Cardiac septum (tissue), 1 donor: ENCODE results near the gene CFAP141. TPM values are rescaled to one million over a fixed set of nuclear protein-coding genes. Genes with fewer than 3 reads are reported as not detected.
"Not testable (repeated sequence)": the region's sequence is repeated elsewhere in the genome, so short reads cannot be mapped to it uniquely, and the experiment has no call there.

Source experiments
- DNase-seq: peaks from one replicate; pipeline ENCODE4 v3.0.0-alpha.2; 2020; ENCODE audit warnings: low spot score
- intact Hi-C: fragments of 100-400 bp; cut with DNase I; formaldehyde crosslinking; loops from one replicate; pipeline ENCODE4 v1.14.0; 2022
- long read RNA-seq: library from polyadenylated mRNA; unstranded; transcript quantifications from one replicate; pipeline ENCODE4 v2.0.0, GENCODE V29; 2021
- total RNA-seq: library from RNA; stranded (reverse); fragmentation: NEBNext Ultra II Directional; extraction: Animal tissue kit (Norgen Biotek cat#: 25700); gene quantifications from one replicate; pipeline ENCODE4 v1.2.1, GENCODE V29; 2021
- donor health status: DM: no; HTN: no; CAD: no.

The CFAP141 gene
- total RNA-seq: not detected
- long read RNA-seq: 0 reads

DNA sequence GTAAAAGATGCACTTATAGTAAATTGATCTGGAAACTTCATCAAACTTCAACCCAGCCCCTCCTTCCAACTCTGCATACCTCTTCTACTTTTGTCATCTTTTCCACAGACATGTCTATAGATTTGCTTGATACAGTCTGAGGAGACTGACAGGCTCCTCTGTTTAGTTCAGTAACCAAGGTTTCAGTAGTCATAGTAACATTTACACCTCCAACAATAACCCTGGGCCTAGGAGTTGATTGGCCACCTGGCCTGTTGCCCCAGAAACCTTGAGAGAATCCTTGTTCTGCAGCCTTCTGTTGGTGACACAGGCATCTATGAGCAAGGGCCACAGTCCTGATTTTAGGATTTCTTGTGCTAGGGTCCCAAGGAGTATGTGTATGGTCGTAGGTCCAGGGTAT, at the start of gene CFAP141:
CFAP141 (minus strand) TSS at position 138 of the 400 bp plus-strand sequence; CDS start at position 112, 26 bp downstream.
- DNase-seq: peak; percentile 31
- intact Hi-C loops: no loop called here

DNA sequence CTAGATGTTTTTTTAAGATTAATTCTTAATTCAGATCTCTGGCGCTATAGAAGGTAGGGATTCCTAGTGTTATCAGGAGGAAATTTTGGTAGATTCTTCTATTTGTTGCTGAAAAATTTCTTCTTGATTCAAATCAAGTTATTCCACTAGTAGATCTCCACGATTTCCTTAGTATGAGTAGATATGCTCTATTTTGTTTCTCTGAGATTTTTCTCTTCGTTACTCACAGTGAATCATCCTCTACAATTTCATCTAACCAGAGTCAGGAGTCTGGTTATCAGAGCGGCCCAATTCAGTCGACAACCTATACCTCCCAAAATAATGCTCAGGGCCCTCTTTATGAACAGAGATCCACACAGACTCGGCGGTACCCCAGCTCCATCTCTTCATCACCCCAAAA, 47.5 kb upstream of the CFAP141 start:
- no peak for DNase-seq
- intact Hi-C loops: no loop called here

- intact Hi-C loops: no loop called here
- no peak for DNase-seq
Measured at GRCh38 chr1:154241703-154242351, 35.7 kb upstream of the CFAP141 start.

DNA sequence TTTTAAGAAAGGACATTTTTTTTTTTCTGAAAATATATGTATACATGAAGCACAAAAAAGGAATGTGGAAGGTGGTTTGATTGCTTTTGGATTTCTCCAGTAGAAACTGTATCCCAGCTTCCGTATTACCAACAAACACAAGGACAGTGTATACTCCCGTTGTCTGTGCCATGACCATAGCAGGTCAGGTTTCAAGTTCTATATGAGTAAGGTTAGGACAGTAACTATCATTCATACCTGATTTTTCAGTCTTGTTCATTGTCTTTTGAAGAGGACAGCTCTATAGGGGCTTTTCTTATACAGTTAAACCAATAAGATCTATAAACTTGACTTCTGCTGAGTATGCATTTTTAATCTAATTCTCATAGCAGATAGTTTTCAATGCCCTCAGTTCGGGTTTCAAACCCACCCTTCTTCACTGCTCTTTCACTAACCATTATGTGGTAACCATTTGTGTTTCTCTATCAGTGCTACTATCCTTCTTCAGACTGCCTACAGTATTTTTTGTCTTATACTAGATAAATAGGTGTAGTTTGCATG, 34.2 kb upstream of the CFAP141 start:
- intact Hi-C loops: no loop called here
- no peak for DNase-seq

GRCh38 chr1:154239491-154239890, 33.4 kb upstream of the CFAP141 start:
- DNase-seq: no peak
- intact Hi-C loops: no loop called here

- DNase-seq: no peak
- intact Hi-C loops: no loop called here
Measured at GRCh38 chr1:154237880-154238506, 31.9 kb upstream of the CFAP141 start.

DNA sequence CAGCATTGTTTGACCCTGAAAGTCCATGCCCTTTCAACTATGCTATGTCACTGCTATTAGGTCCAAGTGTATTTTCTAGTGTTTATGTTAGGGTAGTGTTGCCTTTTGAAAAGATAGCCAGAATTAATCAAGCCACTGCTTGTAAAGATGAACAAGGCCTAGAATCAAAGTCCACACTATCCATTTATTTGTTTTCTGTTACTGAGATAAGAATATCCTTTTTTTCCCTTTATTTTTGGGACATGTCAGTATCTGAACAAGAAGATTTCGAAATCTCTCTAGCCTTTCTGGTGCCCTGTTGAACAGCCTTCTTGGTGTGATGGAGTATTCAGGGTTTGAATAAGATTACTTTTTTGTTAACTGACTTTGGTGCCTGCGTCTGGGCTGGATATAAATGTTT, 31.3 kb upstream of the CFAP141 start:
- no peak for DNase-seq
- intact Hi-C loops: no loop called here

- intact Hi-C loops: no loop called here
- no peak for DNase-seq
Measured at GRCh38 chr1:154236855-154237254, 30.7 kb upstream of the CFAP141 start.

DNA sequence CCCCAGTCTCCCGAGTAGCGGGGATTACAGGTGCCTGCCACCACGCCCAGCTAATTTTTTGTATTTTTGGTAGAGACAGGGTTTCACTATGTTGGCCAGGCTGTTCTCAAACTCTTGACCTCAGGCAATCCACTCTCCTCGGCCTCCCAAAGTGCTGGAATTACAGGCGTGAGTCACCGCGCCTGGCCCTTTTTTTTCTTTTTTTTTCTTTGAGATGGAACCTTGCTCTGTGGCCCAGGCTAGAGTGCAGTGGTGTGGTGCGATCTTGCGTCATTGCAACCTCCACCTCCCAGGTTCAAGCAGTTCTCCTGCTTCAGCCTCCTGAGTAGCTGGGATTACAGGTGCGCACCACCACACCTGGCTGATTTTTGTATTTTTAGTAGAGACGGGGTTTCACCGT, 27.0 kb upstream of the CFAP141 start:
- DNase-seq, intact Hi-C loops: not testable (repeated sequence)

DNA sequence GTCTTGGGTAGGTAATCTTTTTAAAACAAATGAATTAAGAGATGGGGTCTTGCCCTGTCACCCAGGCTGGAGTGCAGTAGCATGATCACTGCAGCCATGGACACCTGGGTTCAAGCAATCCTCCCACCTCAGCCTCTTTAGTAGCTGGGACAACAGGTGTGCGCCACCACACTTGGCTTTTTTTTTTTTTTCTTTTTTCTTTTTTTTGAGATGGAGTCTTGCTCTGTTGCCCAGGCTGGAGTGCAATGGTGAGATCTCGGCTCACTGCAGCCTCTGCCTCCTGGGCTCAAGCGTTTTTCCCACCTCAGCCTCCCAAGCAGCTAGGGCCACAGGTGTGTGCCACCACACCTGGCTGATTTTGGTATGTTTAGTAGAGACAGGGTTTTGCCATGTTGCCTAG, 25.0 kb upstream of the CFAP141 start:
- intact Hi-C loops, DNase-seq: not testable (repeated sequence)

DNA sequence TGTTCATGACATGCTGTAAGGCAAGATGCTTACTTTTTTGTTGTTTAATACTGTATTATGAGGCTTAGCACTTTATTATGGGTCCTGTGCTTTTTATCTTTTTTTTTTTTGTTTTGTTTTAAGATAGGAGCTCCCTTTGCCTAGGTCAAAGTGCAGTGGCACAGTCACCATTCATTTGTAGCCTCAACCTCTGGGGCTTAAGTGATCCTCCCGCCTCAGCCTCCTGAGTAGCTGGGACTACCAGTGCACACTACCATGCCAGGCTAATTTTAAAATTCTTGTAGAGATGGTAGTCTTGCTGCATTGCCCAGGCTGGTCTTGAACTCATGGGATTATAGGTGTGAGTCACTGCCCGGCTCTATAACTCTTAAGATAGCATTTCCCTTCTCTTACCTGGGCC, 19.2 kb upstream of the CFAP141 start:
- no peak for DNase-seq
- intact Hi-C loops: no loop called here

- intact Hi-C loops: loop anchor here (5.0 kb wide), 1 partner anchor 49 kb away; the partner anchor contains the start of gene HAX1
Measured at GRCh38 chr1:154223621-154224020, 17.5 kb upstream of the CFAP141 start.

GRCh38 chr1:154222918-154223317, 16.8 kb upstream of the CFAP141 start:
- intact Hi-C loops: loop anchor here (5.0 kb wide), 1 partner anchor 49 kb away; the partner anchor contains the start of gene HAX1
- DNase-seq: no peak

More at GRCh38 chr1:154223621-154224020, 17.5 kb upstream of the CFAP141 start:
- no peak for DNase-seq

DNA sequence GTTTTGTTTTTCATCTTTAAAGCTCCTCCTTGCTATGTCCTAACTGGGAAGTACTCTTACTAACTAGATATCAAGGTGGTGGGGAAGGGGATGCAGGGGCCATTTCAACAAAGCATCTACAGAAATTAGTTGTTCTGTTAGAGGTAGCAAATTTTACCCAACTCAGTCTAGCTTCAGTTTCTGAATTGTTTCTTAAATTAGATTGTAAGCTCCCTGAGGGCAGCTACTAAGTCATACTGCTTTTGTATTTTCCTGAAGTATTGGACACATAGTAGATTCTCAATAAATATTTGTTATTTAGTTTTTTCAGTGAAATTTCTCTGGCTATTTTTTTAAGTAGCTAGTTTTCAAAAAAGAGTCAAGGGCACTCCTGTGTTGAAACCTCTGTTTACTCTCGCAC, 16.4 kb upstream of the CFAP141 start:
- DNase-seq: no peak
- intact Hi-C loops: loop anchor here (5.0 kb wide), 1 partner anchor 50 kb away; the partner anchor contains the start of gene HAX1

DNA sequence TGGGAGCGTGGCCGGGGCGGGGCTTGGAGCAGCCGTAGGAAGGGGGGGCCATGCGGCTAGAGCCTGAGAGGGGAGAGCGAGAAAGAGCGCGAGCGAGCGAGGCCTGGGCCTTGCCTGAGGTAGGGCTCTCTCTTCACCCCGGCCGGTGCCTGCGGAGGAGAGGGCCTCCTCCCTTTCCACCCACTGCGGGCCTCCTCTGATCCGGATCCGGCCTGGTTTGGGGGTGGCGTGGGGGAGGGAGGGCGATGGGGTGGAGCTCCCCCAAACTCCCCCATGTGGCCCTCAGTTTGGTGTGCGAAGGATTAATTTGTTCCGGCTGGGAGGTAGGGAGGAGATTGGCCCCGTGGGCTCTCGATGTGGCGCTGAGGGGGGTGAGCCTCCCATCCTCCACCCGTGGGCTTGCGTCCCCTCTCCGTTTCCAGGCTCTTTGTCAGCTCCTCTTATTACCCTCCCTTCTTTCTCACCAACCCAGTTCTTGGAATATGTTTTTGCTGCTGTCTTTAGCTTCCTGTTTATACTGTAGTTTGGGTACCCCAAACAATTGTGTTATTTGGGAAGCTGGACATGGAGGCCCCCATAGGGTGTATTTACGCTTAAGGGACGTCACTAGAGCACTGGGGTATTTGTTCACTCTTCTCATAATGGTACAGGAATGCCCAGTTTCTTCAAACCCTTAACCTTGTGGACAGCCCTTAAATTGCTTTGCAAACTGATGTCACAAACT, 15.3 kb upstream of the CFAP141 start:
- intact Hi-C loops: loop anchor here (2.0 to 5.0 kb wide), 2 partner anchors 39 to 51 kb away; partner anchors contain the start of gene HAX1
- DNase-seq: peak; percentile 82

DNA sequence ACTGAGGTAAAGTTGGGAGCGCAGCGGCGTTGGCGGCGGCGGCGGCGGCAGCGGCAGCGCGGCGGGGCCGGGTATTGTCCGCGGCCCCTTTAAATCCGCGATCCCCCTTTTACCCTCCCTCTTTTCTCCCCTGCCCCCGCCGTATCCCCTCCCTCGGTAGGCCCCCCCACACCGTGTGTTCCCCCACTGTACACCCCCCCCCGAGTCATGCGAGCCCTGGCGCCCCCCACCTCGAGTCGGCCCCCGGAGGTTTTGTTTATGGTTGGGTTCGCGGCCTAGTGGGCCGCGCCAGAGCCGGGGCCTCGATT, 14.8 kb upstream of the CFAP141 start:
- DNase-seq: no peak
- intact Hi-C loops: loop anchor here (2.0 to 5.0 kb wide), 2 partner anchors 38 to 51 kb away; partner anchors contain the start of gene HAX1

- intact Hi-C loops: loop anchor here (2.0 to 5.0 kb wide), 2 partner anchors 38 to 52 kb away; partner anchors contain the start of gene HAX1
- DNase-seq: peak; percentile 100
Measured at GRCh38 chr1:154220071-154220969, 14.2 kb upstream of the CFAP141 start, which contains the start of gene UBAP2L. TSS of gene UBAP2L (plus strand) at chr1:154220955. CDS start at chr1:154225124, 4,169 bp downstream.

GRCh38 chr1:154219541-154219940, 13.4 kb upstream of the CFAP141 start:
- intact Hi-C loops: no loop called here
- no peak for DNase-seq

- no peak for DNase-seq
- intact Hi-C loops: no loop called here
Measured at GRCh38 chr1:154218545-154218944, 12.4 kb upstream of the CFAP141 start.
